A549 (cell line): ENCODE measurements around the gene NFASC. TPM values are rescaled to one million over a fixed set of nuclear protein-coding genes. Genes with fewer than 3 reads are reported as not detected.

Experiments
- ATAC-seq, 2 experiments: fragments of 200-7000 bp in 1 of 2; fragments of >200 bp in 1 of 2; cut with Nextera tagmentation in 1 of 2; cut with Tn5 transposase in 1 of 2; 3 replicates each; pipeline versions ENCODE4 v1.8.0 to v1.9.1; 2018 to 2020; ENCODE audit warnings: mild to moderate bottlenecking in 1 of 2, moderate library complexity in 1 of 2
- CTCF ChIA-PET: fragments of 300-600 bp; sonication (Branson Sonifier 250); formaldehyde crosslinking; extraction: SDS; loops from one replicate; lab custom pipeline; 2021; ENCODE audit warnings: antibody characterized with exemption, inconsistent platforms; lab: Yijun Ruan, JAX
- POLR2A ChIA-PET: fragments of 350-600 bp; formaldehyde crosslinking; extraction: SDS; loops from one replicate; lab custom pipeline; 2021; ENCODE audit warnings: antibody characterized with exemption, inconsistent platforms; lab: Yijun Ruan, JAX
- DNase-seq, 2 experiments: peaks; one replicate each; pipeline versions ENCODE4 v3.0.0 to v3.0.0-alpha.2; 2011 to 2016; ENCODE audit warnings: low read depth in 1 of 2, low spot score in 1 of 2
- FAIRE-seq: peaks from 2 replicates; lab custom pipeline; 2011; peaks lifted over from hg19 to GRCh38; lab: Jason Lieb, UNC
- H3K27ac ChIP-seq, 2 experiments: fragments of >200 bp; sonication (Bioruptor Twin); formaldehyde crosslinking; 3 replicates each; pipeline ENCODE4 v1.5.1; 2016 to 2017
- H3K4me1 ChIP-seq: fragments of >200 bp; sonication (Bioruptor Twin); formaldehyde crosslinking; 3 replicates; pipeline ENCODE4 v1.6.1; 2016
- H3K4me2 ChIP-seq: fragments of >200 bp; sonication (Bioruptor Twin); formaldehyde crosslinking; 3 replicates; pipeline ENCODE4 v1.6.1; 2016
- H3K4me3 ChIP-seq: fragments of >200 bp; sonication (Bioruptor Twin); formaldehyde crosslinking; 3 replicates; pipeline ENCODE4 v1.5.1; 2016
- H3K9me3 ChIP-seq: fragments of >200 bp; sonication (Bioruptor Twin); formaldehyde crosslinking; 3 replicates; pipeline ENCODE4 v1.6.1; 2016
- CEBPB ChIP-seq, 2 experiments: fragments of >200 bp in 1 of 2; sonication (Bioruptor Twin) in 1 of 2; formaldehyde crosslinking in 1 of 2; IDR thresholded peaks; 2 replicates each; pipeline ENCODE4 v1.6.1; 2012 to 2016
- CHD4 ChIP-seq: fragments of 200-600 bp; sonication (generic); IDR thresholded peaks from 2 replicates; pipeline ENCODE4 v1.6.1; 2016; ENCODE audit warnings: antibody characterized with exemption, mild to moderate bottlenecking, borderline replicate concordance
- EP300 ChIP-seq, 2 experiments: fragments of >200 bp; sonication (Bioruptor Twin); formaldehyde crosslinking; IDR thresholded peaks; 2 replicates in 1 of 2; 3 replicates in 1 of 2; pipeline ENCODE4 v1.6.1; 2016 to 2017
- FOSB ChIP-seq: fragments of 250-450 bp; sonication (Bioruptor Pico); IDR thresholded peaks from 2 replicates; pipeline ENCODE4 v1.5.0; 2020; ENCODE audit warnings: mild to moderate bottlenecking, moderate library complexity
- FOXS1 ChIP-seq: fragments of 250-450 bp; sonication (Bioruptor Pico); IDR thresholded peaks from 2 replicates; pipeline ENCODE4 v1.5.0; 2020; ENCODE audit warnings: mild to moderate bottlenecking, moderate library complexity
- HOXB13 ChIP-seq: fragments of 250-450 bp; sonication (Bioruptor Pico); IDR thresholded peaks from 2 replicates; pipeline ENCODE4 v1.5.0; 2020; ENCODE audit warnings: low read depth, mild to moderate bottlenecking, moderate library complexity
- JUNB ChIP-seq: fragments of >200 bp; sonication (Bioruptor Twin); formaldehyde crosslinking; IDR thresholded peaks from 2 replicates; pipeline ENCODE4 v1.6.1; 2016
- MYC ChIP-seq: IDR thresholded peaks from 2 replicates; pipeline ENCODE4 v1.6.1; 2012; ENCODE audit warnings: mild to moderate bottlenecking, inconsistent platforms, low read length, improper control_type of control experiment, borderline replicate concordance
- NFE2L2 ChIP-seq: fragments of 150-350 bp; conservative IDR thresholded peaks from 2 replicates; pipeline ENCODE4 v1.6.1; 2014; ENCODE audit warnings: low read length
- PBX3 ChIP-seq: IDR thresholded peaks from 2 replicates; pipeline ENCODE4 v1.6.1; 2012
- POLR2AphosphoS2 ChIP-seq: conservative IDR thresholded peaks from 2 replicates; pipeline ENCODE4 v1.6.1; 2012; ENCODE audit warnings: low read length, improper control_type of control experiment, inconsistent platforms
- RCOR1 ChIP-seq: fragments of 150-350 bp; IDR thresholded peaks from 2 replicates; pipeline ENCODE4 v1.6.1; 2014; ENCODE audit warnings: antibody characterized with exemption, low read length, low read depth
- SREBF2 ChIP-seq: fragments of 450-650 bp; IDR thresholded peaks from 2 replicates; pipeline ENCODE4 v1.6.1; 2014; ENCODE audit warnings: mild to moderate bottlenecking, moderate library complexity
- TP53 ChIP-seq: fragments of 250-450 bp; sonication (Bioruptor Pico); IDR thresholded peaks from 2 replicates; pipeline ENCODE4 v1.5.0; 2021; ENCODE audit warnings: mild to moderate bottlenecking, moderate library complexity
- ZNF302 ChIP-seq: fragments of 250-450 bp; sonication (Bioruptor Pico); IDR thresholded peaks from 2 replicates; pipeline ENCODE4 v1.9.0; 2021; ENCODE audit warnings: inconsistent platforms, mild to moderate bottlenecking, moderate library complexity
- WGBS: methylation state at CpG from one replicate; pipeline ENCODE4 v1.1.6; 2017; ENCODE audit errors: missing lambda C conversion rate; 5-methylcytosine and 5-hydroxymethylcytosine counted together
- polyA plus RNA-seq, 4 experiments: library from polyadenylated mRNA; depleted of rRNA in 3 of 4; stranded (reverse); fragments of >200 nt; fragmentation: RNase III in 1 of 4; extraction: RNeasy Plus Mini Kit Qiagen cat#74134 plus additional on column Dnase treatment in 1 of 4; gene quantifications; 2 replicates in 3 of 4; 3 replicates in 1 of 4; pipeline ENCODE4 v1.2.3, GENCODE V29; 2011 to 2017
- TF ChIP-seq, protein P1 (sequence below): fragments of 150-350 bp; IDR thresholded peaks from 2 replicates; pipeline ENCODE4 v1.6.1; 2014; ENCODE audit warnings: low read depth, mild to moderate bottlenecking, low read length
- TF ChIP-seq, protein P2 (sequence below): fragments of 200-600 bp; sonication (generic); IDR thresholded peaks from 2 replicates; pipeline ENCODE4 v1.6.1; 2016; ENCODE audit warnings: antibody characterized with exemption, mild to moderate bottlenecking, moderate library complexity
- TF ChIP-seq, protein P3 (sequence below): fragments of 450-650 bp; IDR thresholded peaks from 2 replicates; pipeline ENCODE4 v1.6.1; 2014; ENCODE audit warnings: antibody characterized with exemption
- TF ChIP-seq, protein P4 (sequence below): fragments of >200 bp; sonication (Bioruptor Twin); formaldehyde crosslinking; IDR thresholded peaks from 2 replicates; pipeline ENCODE4 v1.6.1; 2016
- TF ChIP-seq, protein P5 (sequence below): fragments of 250-450 bp; sonication (Bioruptor Pico); IDR thresholded peaks from 2 replicates; pipeline ENCODE4 v1.5.0; 2020; ENCODE audit warnings: low read depth, mild to moderate bottlenecking, moderate library complexity

Gene NFASC
- polyA plus RNA-seq, 2 of the 4 experiments (the other 2 are of a cell fraction), result 0.27 to 0.39 TPM

DNA sequence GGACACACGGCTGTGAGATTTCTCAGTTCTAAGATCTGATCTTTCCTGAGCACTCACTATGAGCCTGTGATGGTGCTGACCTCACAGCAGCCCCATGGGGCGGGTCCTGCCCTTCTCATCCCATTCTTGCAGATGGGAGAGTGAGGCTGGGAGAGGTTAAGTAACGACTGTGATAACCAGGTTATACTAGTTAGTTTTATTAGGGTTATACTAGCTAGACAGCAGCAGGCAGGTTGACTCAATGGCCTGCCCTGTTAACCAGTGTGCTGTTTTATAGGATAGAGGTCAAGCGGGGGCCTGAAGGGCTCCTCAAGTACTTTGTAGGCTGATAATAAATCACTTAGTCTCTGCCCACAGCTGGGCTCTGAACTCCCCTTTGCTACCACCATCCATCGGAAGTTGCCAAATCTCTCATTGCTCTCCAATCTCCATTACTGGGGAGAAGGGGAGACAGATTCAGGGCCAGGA lies 177.1 kb downstream of the NFASC start (continued):
- TF ChIP-seq, protein P1, sequence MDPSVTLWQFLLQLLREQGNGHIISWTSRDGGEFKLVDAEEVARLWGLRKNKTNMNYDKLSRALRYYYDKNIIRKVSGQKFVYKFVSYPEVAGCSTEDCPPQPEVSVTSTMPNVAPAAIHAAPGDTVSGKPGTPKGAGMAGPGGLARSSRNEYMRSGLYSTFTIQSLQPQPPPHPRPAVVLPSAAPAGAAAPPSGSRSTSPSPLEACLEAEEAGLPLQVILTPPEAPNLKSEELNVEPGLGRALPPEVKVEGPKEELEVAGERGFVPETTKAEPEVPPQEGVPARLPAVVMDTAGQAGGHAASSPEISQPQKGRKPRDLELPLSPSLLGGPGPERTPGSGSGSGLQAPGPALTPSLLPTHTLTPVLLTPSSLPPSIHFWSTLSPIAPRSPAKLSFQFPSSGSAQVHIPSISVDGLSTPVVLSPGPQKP, result no peak
- TF ChIP-seq CHD4, result no peak

DNA sequence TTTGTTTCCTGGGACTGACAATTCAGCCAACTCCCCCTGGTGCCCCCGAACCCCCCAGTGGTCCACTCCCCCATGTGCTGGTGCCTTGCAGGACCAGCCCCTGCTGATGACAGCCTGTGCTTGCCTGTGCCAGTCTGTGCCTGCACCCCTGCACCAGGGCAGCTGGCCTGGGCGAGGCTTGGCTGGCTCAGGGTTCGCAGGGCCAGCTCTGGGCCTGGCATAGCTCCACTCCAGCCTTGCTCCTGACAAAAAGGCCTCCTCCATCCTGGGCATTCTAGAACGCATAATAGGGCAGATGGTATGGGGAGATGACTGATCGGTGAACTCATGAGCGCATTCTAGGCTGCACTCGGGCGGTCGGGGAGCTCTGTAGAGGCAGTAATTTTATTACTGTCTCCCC lies 177.7 kb downstream of the NFASC start:
- H3K4me2 ChIP-seq, result no peak overlapping the region
- no peak overlapping the region for H3K4me3 ChIP-seq
- no peak overlapping the region for H3K27ac ChIP-seq
- TF ChIP-seq, protein P2, sequence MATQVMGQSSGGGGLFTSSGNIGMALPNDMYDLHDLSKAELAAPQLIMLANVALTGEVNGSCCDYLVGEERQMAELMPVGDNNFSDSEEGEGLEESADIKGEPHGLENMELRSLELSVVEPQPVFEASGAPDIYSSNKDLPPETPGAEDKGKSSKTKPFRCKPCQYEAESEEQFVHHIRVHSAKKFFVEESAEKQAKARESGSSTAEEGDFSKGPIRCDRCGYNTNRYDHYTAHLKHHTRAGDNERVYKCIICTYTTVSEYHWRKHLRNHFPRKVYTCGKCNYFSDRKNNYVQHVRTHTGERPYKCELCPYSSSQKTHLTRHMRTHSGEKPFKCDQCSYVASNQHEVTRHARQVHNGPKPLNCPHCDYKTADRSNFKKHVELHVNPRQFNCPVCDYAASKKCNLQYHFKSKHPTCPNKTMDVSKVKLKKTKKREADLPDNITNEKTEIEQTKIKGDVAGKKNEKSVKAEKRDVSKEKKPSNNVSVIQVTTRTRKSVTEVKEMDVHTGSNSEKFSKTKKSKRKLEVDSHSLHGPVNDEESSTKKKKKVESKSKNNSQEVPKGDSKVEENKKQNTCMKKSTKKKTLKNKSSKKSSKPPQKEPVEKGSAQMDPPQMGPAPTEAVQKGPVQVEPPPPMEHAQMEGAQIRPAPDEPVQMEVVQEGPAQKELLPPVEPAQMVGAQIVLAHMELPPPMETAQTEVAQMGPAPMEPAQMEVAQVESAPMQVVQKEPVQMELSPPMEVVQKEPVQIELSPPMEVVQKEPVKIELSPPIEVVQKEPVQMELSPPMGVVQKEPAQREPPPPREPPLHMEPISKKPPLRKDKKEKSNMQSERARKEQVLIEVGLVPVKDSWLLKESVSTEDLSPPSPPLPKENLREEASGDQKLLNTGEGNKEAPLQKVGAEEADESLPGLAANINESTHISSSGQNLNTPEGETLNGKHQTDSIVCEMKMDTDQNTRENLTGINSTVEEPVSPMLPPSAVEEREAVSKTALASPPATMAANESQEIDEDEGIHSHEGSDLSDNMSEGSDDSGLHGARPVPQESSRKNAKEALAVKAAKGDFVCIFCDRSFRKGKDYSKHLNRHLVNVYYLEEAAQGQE, result no peak
- TF ChIP-seq NFE2L2 (no peak), POLR2AphosphoS2 (no peak), PBX3 (no peak), EP300 (IDR thresholded peaks at IDR 0.05) (no peak), RCOR1 (no peak), ZNF302 (no peak)
- TF ChIP-seq, all 56 proteins: peak for 0
- ATAC-seq (no peak), FAIRE-seq (no peak), DNase-seq (no peak)
- H3K9me3 ChIP-seq, result no peaks in the 10 kb centered on the region
- WGBS, result 56% methylated on average over 8 of the region's 9 CpGs
- ChIA-PET CTCF (interaction anchor here (1.0 to 4.4 kb wide), 5 partner anchors 10 to 73 kb away, joined by 3 to 38 read pairs (median 5); no protein-coding TSS in a partner anchor), POLR2A (interaction anchor here (0.7 kb wide), 1 partner anchor 33 kb away, joined by 3 read pairs; no protein-coding TSS in a partner anchor)
- H3K4me1 ChIP-seq, result peaks cover under 1% of the 10 kb centered on the region; the same call in 1 of the 3 replicates

- TF ChIP-seq, protein P3, sequence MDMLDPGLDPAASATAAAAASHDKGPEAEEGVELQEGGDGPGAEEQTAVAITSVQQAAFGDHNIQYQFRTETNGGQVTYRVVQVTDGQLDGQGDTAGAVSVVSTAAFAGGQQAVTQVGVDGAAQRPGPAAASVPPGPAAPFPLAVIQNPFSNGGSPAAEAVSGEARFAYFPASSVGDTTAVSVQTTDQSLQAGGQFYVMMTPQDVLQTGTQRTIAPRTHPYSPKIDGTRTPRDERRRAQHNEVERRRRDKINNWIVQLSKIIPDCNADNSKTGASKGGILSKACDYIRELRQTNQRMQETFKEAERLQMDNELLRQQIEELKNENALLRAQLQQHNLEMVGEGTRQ, result no peak
- TF ChIP-seq, protein P4, sequence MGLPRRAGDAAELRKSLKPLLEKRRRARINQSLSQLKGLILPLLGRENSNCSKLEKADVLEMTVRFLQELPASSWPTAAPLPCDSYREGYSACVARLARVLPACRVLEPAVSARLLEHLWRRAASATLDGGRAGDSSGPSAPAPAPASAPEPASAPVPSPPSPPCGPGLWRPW, result no peak
- no peak for TF ChIP-seq JUNB
- no peak for TF ChIP-seq TP53
- no peak for TF ChIP-seq HOXB13
- TF ChIP-seq SREBF2, result no peak
- TF ChIP-seq FOXS1 (CRISPR knock-in tag), result no peak
- no peak for TF ChIP-seq MYC
- TF ChIP-seq FOSB (CRISPR knock-in tag), result no peak
- no peak for TF ChIP-seq CEBPB (IDR thresholded peaks at IDR 0.05)
- TF ChIP-seq, protein P5, sequence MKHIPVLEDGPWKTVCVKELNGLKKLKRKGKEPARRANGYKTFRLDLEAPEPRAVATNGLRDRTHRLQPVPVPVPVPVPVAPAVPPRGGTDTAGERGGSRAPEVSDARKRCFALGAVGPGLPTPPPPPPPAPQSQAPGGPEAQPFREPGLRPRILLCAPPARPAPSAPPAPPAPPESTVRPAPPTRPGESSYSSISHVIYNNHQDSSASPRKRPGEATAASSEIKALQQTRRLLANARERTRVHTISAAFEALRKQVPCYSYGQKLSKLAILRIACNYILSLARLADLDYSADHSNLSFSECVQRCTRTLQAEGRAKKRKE (CRISPR knock-in tag), result no peak
- H3K9me3 ChIP-seq, result no peaks in the 10 kb centered on the region
- ChIA-PET POLR2A (no interaction called here), CTCF (interaction anchor here (1.0 to 4.4 kb wide), 6 partner anchors 12 to 74 kb away, joined by 3 to 38 read pairs (median 5); no protein-coding TSS in a partner anchor)
- FAIRE-seq (no peak), ATAC-seq (no peak), DNase-seq (no peak)
- H3K4me2 ChIP-seq, result no peak overlapping the region
- H3K27ac ChIP-seq, result no peak overlapping the region
- no peaks in the 10 kb centered on the region for H3K4me1 ChIP-seq
- WGBS, result 31% methylated on average over 5 of the region's 6 CpGs
- no peak overlapping the region for H3K4me3 ChIP-seq
Measured at GRCh38 chr1:205049479-205049878, 178.8 kb downstream of the NFASC start.
